Panc1 (cell line): ENCODE results near the gene SSUH2.

ENCODE experiments used
- CTCF ChIP-seq: fragments of 450-650 bp; IDR thresholded peaks from 2 replicates; pipeline ENCODE4 v1.5.1; 2017; ENCODE audit warnings: mild to moderate bottlenecking
- REST ChIP-seq, 2 experiments: IDR thresholded peaks; 2 replicates each; pipeline ENCODE4 v1.6.1; 2011 to 2012; ENCODE audit warnings: low read depth in 2 of 2, control low read depth in 1 of 2, low read length in 1 of 2, mild to moderate bottlenecking in 1 of 2, moderate library complexity in 1 of 2; ENCODE audit not compliant: insufficient read depth in 1 of 2

GRCh38 chr3:8595252-8595651 lies 49.3 kb downstream of the SSUH2 start:
- TF ChIP-seq CTCF (no peak), REST (IDR thresholded peaks at IDR 0.05; ENCODE audit: insufficient read depth in 1 of 2, low read depth in 2 of 2, low read length in 1 of 2) (no peak)
